ENCODE measurements around the gene DOCK6.

The DOCK6 gene

GRCh38 chr19:11273296-11273695, 11.0 kb upstream of the DOCK6 start:
- no peak for DNase-seq

- no peak for DNase-seq
These were observed 7.1 kb upstream of the DOCK6 start for GRCh38 chr19:11269408-11269807.

- DNase-seq = no peak
These were observed 6.5 kb upstream of the DOCK6 start for GRCh38 chr19:11268783-11269267.

GRCh38 chr19:11267316-11268085, 5.2 kb upstream of the DOCK6 start:
- DNase-seq = no peak

- peak; percentile 21 for DNase-seq
These were observed 3.5 kb upstream of the DOCK6 start for GRCh38 chr19:11265785-11266236.

- no peak for DNase-seq
These were observed 3.0 kb upstream of the DOCK6 start for GRCh38 chr19:11265177-11265784.

- DNase-seq = no peak
These were observed 2.3 kb upstream of the DOCK6 start for GRCh38 chr19:11264452-11265176.

GRCh38 chr19:11263726-11264125, 1.4 kb upstream of the DOCK6 start:
- no peak for DNase-seq

- DNase-seq = no peak
These were observed 823 bp downstream of the DOCK6 start for GRCh38 chr19:11261431-11261970.

- DNase-seq = no peak
These were observed 1.3 kb downstream of the DOCK6 start for GRCh38 chr19:11260996-11261395.

GRCh38 chr19:11257846-11258380, 4.4 kb downstream of the DOCK6 start:
- no peak for DNase-seq

- DNase-seq = no peak
These were observed 6.1 kb downstream of the DOCK6 start for GRCh38 chr19:11256189-11256588.

GRCh38 chr19:11254666-11255065, 7.7 kb downstream of the DOCK6 start:
- DNase-seq = no peak

GRCh38 chr19:11252665-11253355, 9.5 kb downstream of the DOCK6 start:
- DNase-seq = no peak

GRCh38 chr19:11251650-11252314, 10.5 kb downstream of the DOCK6 start:
- DNase-seq = no peak

- DNase-seq = no peak
These were observed 11.1 kb downstream of the DOCK6 start for GRCh38 chr19:11251217-11251616.

- no peak for DNase-seq
These were observed 13.5 kb downstream of the DOCK6 start for GRCh38 chr19:11248852-11249251.

- no peak for DNase-seq
These were observed 14.4 kb downstream of the DOCK6 start for GRCh38 chr19:11247934-11248333.

- DNase-seq = no peak
These were observed 14.9 kb downstream of the DOCK6 start for GRCh38 chr19:11247391-11247790.

- no peak for DNase-seq
These were observed 15.4 kb downstream of the DOCK6 start for GRCh38 chr19:11246941-11247340.

GRCh38 chr19:11244846-11245589, 17.3 kb downstream of the DOCK6 start:
- DNase-seq = no peak

All from COR-L47 (cell line).